Measurements from ENCODE around the gene TRERF1.

GRCh38 chr6:42436825-42437224 is 14.9 kb downstream of the TRERF1 start:
- TF ChIP-seq CTCF (optimal IDR thresholded peaks at IDR 0.05 in 1 of 3, IDR thresholded peaks at IDR 0.05 in 1 of 3, conservative IDR thresholded peaks at IDR 0.05 in 1 of 3; ENCODE audit: extremely low read depth in 1 of 3, insufficient read depth in 2 of 3, low read length in 3 of 3) (no peak), EZH2 (IDR thresholded peaks at IDR 0.05; ENCODE audit: low read length) (no peak)

Measured in keratinocyte (primary cell).